K562 (cell line): ENCODE data around the gene TENM4. TPM values are rescaled to one million over a fixed set of nuclear protein-coding genes. Genes with fewer than 3 reads are reported as not detected.

Experiments
- ATAC-seq: fragments of 200-7000 bp; cut with Tn5 transposase; 3 replicates; pipeline ENCODE4 v1.9.1; 2020; ENCODE audit warnings: moderate library complexity
- BruUV-seq: library from RNA; stranded (reverse); fragments of 400-500 nt; replicated peaks from 2 replicates; lab custom pipeline; 2021; lab: Mats Ljungman, UMichigan
- CTCF ChIA-PET: fragments of 300-600 bp; formaldehyde crosslinking; extraction: SDS; loops from one replicate; lab custom pipeline; 2021; ENCODE audit warnings: low intra/inter-chr PET ratio; lab: Yijun Ruan, JAX
- POLR2A ChIA-PET: fragments of 300-600, 350-650 bp; sonication (Branson Sonifier 250); formaldehyde crosslinking; extraction: SDS; loops from one replicate; lab custom pipeline; 2021; ENCODE audit warnings: antibody characterized with exemption, inconsistent platforms; lab: Yijun Ruan, JAX
- DNase-seq, 4 experiments: peaks; one replicate each; pipeline versions ENCODE4 v3.0.0 to v3.0.0-alpha.2; 2011 to 2018; ENCODE audit warnings: low spot score in 3 of 4, mixed read lengths in 3 of 4; ENCODE audit errors: extremely low read depth in 1 of 4
- FAIRE-seq: peaks from 2 replicates; lab custom pipeline; 2011; peaks lifted over from hg19 to GRCh38; lab: Jason Lieb, UNC
- H2AFZ ChIP-seq: 2 replicates; pipeline ENCODE4 v1.6.0; 2011; ENCODE audit warnings: low read depth, low read length, control low read depth, inconsistent platforms
- H3K27ac ChIP-seq: fragments of 200-600 bp; 3 replicates; pipeline ENCODE4 v1.8.0; 2011; ENCODE audit warnings: low read depth, mild to moderate bottlenecking, control low read depth, inconsistent platforms, low read length, moderate library complexity, mixed read lengths; ENCODE audit errors: extremely low read depth
- H3K27me3 ChIP-seq, 2 experiments: fragments of 300-600 bp in 1 of 2; 2 replicates in 1 of 2; 3 replicates in 1 of 2; pipeline versions ENCODE4 v1.6.0 to v1.8.0; 2011; ENCODE audit warnings: inconsistent platforms in 2 of 2, low read length in 2 of 2, mild to moderate bottlenecking in 1 of 2, mixed read lengths in 1 of 2, moderate library complexity in 1 of 2; ENCODE audit not compliant: control insufficient read depth in 2 of 2, insufficient read depth in 2 of 2
- H3K36me3 ChIP-seq: fragments of 300-600 bp; 3 replicates; pipeline ENCODE4 v1.8.0; 2011; ENCODE audit warnings: mild to moderate bottlenecking, low read length, inconsistent platforms; ENCODE audit not compliant: control insufficient read depth, insufficient read depth
- H3K4me1 ChIP-seq, 2 experiments: fragments of 200-600 bp in 1 of 2; replicated peaks in 1 of 2; 2 replicates in 1 of 2; 3 replicates in 1 of 2; pipeline versions ENCODE4 v1.5.1 to v1.8.0; 2011; ENCODE audit warnings: inconsistent platforms in 2 of 2, low read length in 2 of 2, mild to moderate bottlenecking in 1 of 2, mixed read lengths in 1 of 2, moderate library complexity in 1 of 2; ENCODE audit not compliant: control insufficient read depth in 2 of 2, insufficient read depth in 2 of 2
- H3K4me2 ChIP-seq: 2 replicates; pipeline ENCODE4 v1.6.1; 2011; ENCODE audit warnings: low read length, control low read depth, inconsistent platforms, mixed read lengths; ENCODE audit not compliant: insufficient read depth
- H3K4me3 ChIP-seq: fragments of 200-600 bp; sonication (generic), shearing (Covaris generic); 2 replicates; pipeline ENCODE4 v1.5.1; 2016; ENCODE audit warnings: control low read depth, inconsistent platforms
- H3K79me2 ChIP-seq: fragments of 200-600 bp; 3 replicates; pipeline ENCODE4 v1.8.0; 2011; ENCODE audit warnings: low read length, inconsistent platforms; ENCODE audit not compliant: control insufficient read depth, insufficient read depth
- H3K9ac ChIP-seq, 2 experiments: 2 replicates each; pipeline versions ENCODE4 v1.6.0 to v1.6.1; 2011; ENCODE audit warnings: low read depth in 2 of 2, low read length in 2 of 2, control low read depth in 1 of 2, inconsistent platforms in 1 of 2, mild to moderate bottlenecking in 1 of 2, mixed read lengths in 1 of 2; ENCODE audit not compliant: insufficient read depth in 1 of 2
- H3K9me1 ChIP-seq: one replicate; pipeline ENCODE4 v1.6.0; 2011; ENCODE audit warnings: inconsistent platforms, mild to moderate bottlenecking, low read length, moderate library complexity; ENCODE audit not compliant: control insufficient read depth, insufficient read depth
- H3K9me3 ChIP-seq: replicated peaks from 2 replicates; pipeline ENCODE4 v1.5.1; 2011; ENCODE audit warnings: low read depth, low read length, inconsistent platforms; ENCODE audit not compliant: control insufficient read depth, insufficient read depth
- H4K20me1 ChIP-seq: replicated peaks from 2 replicates; pipeline ENCODE4 v1.6.1; 2011; ENCODE audit warnings: low read length, inconsistent platforms, mixed read lengths; ENCODE audit not compliant: control insufficient read depth, insufficient read depth
- ATF6 ChIP-seq: sonication (generic); formaldehyde crosslinking; IDR thresholded peaks from 2 replicates; pipeline ENCODE4 v1.4.0; 2020; ENCODE audit warnings: mild to moderate bottlenecking, missing genetic modification reagents
- CHAMP1 ChIP-seq: fragments of 450-650 bp; IDR thresholded peaks from 2 replicates; pipeline ENCODE4 v1.6.1; 2016; ENCODE audit warnings: mild to moderate bottlenecking
- CREB5 ChIP-seq: fragments of 250-450 bp; sonication (Bioruptor Pico); IDR thresholded peaks from 2 replicates; pipeline ENCODE4 v1.5.0; 2020; ENCODE audit warnings: mild to moderate bottlenecking
- E2F3 ChIP-seq: fragments of 250-450 bp; sonication (Bioruptor Pico); IDR thresholded peaks from 2 replicates; pipeline ENCODE4 v1.4.0; 2020; ENCODE audit warnings: mild to moderate bottlenecking
- FOXP4 ChIP-seq: sonication (generic); formaldehyde crosslinking; IDR thresholded peaks from 2 replicates; pipeline ENCODE4 v1.8.0; 2022; ENCODE audit warnings: mild to moderate bottlenecking, missing genetic modification reagents, borderline replicate concordance
- NFXL1 ChIP-seq: fragments of 450-650 bp; formaldehyde crosslinking; IDR thresholded peaks from 2 replicates; pipeline ENCODE4 v1.4.0; 2021; ENCODE audit warnings: mild to moderate bottlenecking
- PCBP2 ChIP-seq: fragments of 200-400 bp; formaldehyde crosslinking; IDR thresholded peaks from 2 replicates; pipeline ENCODE4 v1.6.1; 2018; ENCODE audit warnings: low read length, low read depth, mild to moderate bottlenecking, moderate library complexity; ENCODE audit not compliant: poor library complexity, severe bottlenecking
- POLR3G ChIP-seq: IDR thresholded peaks from 2 replicates; pipeline ENCODE4 v1.6.1; 2011; ENCODE audit not compliant: insufficient read length, insufficient replicate concordance; ENCODE audit errors: extremely low read depth
- RBM17 ChIP-seq: fragments of 200-400 bp; formaldehyde crosslinking; IDR thresholded peaks from 2 replicates; pipeline ENCODE4 v1.6.1; 2017; ENCODE audit warnings: low read depth, mild to moderate bottlenecking, low read length, borderline replicate concordance
- RBM34 ChIP-seq: fragments of 200-400 bp; formaldehyde crosslinking; IDR thresholded peaks from 2 replicates; pipeline ENCODE4 v1.6.1; 2018; ENCODE audit warnings: low read length, borderline replicate concordance; ENCODE audit not compliant: insufficient read depth
- TCF7 ChIP-seq: sonication (generic); IDR thresholded peaks from 2 replicates; pipeline ENCODE4 v1.6.1; 2016; ENCODE audit warnings: antibody characterized with exemption, borderline replicate concordance
- USF2 ChIP-seq: sonication (generic); formaldehyde crosslinking; IDR thresholded peaks from 2 replicates; pipeline ENCODE4 v1.5.0; 2020; ENCODE audit warnings: missing genetic modification reagents
- ZNF212 ChIP-seq: fragments of 450-650 bp; formaldehyde crosslinking; IDR thresholded peaks from 2 replicates; pipeline ENCODE4 v1.4.0; 2020; ENCODE audit warnings: mild to moderate bottlenecking
- ZNF324 ChIP-seq: fragments of 250-450 bp; sonication (Bioruptor Pico); IDR thresholded peaks from 2 replicates; pipeline ENCODE4 v1.4.0; 2020; ENCODE audit warnings: mild to moderate bottlenecking
- ZSCAN29 ChIP-seq: fragments of 450-650 bp; IDR thresholded peaks from 2 replicates; pipeline ENCODE4 v1.6.1; 2017
- WGBS: fragments of 100-300 bp; shearing (Covaris generic); methylation state at CpG from one replicate; pipeline ENCODE4 v1.1.6; 2016; ENCODE audit warnings: low coverage, mixed read lengths; ENCODE audit not compliant: insufficient coverage; ENCODE audit errors: missing lambda C conversion rate; 5-methylcytosine and 5-hydroxymethylcytosine counted together
- in situ Hi-C: fragments of 300-500 bp; cut with MboI; formaldehyde crosslinking; loops from 4 replicates; pipeline ENCODE4 v1.15.0; 2018; ENCODE audit warnings: inconsistent platforms, mixed read lengths
- intact Hi-C: fragments of 100-400 bp; cut with micrococcal nuclease; formaldehyde crosslinking; loops from 2 replicates; pipeline ENCODE4 v1.14.2; 2022
- polyA plus RNA-seq, 8 experiments: library from polyadenylated mRNA; depleted of rRNA in 4 of 8; stranded (reverse) in 5 of 8; unstranded in 3 of 8; fragments of >200 nt; fragmentation: Nextera tagmentation in 2 of 8; fragmentation: Illumina TruSeq in 1 of 8; extraction: Ambion mirVana in 2 of 8; extraction: Trizol in 1 of 8; gene quantifications; 2 replicates each; pipeline versions ENCODE4 v1.2.1 to v1.2.3, GENCODE V29; 2011 to 2014; ENCODE audit warnings: inconsistent platforms in 1 of 8, missing spikeins in 1 of 8
- total RNA-seq, 7 experiments: library from RNA; depleted of rRNA in 6 of 7; stranded (reverse); fragments of >200 nt in 6 of 7; fragmentation: Illumina TruSeq in 2 of 7; extraction: Trizol in 2 of 7; gene quantifications; 2 replicates each; pipeline versions ENCODE4 v1.2.1 to v1.2.3, GENCODE V29; 2011 to 2021; ENCODE audit warnings: low replicate concordance in 1 of 7

The TENM4 gene
- total and polyA plus RNA-seq, 9 of the 15 experiments (the other 6 are each of a cell fraction or from before 2014, with no cell fraction given) = 0.16 TPM; not detected in 8

GRCh38 chr11:78973876-78974275 lies 467.0 kb downstream of the TENM4 start:
- H3K27me3 ChIP-seq = no peaks in the 10 kb centered on the region
- no peak overlapping the region for H3K4me3 ChIP-seq
- ATAC-seq = no peak
- no peak overlapping the region for H3K9ac ChIP-seq
- CTCF ChIA-PET = no interaction called here
- no peaks in the 10 kb centered on the region for H4K20me1 ChIP-seq
- no peaks in the 10 kb centered on the region for H3K4me1 ChIP-seq
- no peaks in the 10 kb centered on the region for H3K9me3 ChIP-seq
- POLR2A ChIA-PET = no interaction called here
- in situ Hi-C loops = no loop called here
- intact Hi-C loops = no loop called here
- no peaks in the 10 kb centered on the region for H3K36me3 ChIP-seq
- H3K79me2 ChIP-seq = no peaks in the 10 kb centered on the region
- no peak overlapping the region for H3K27ac ChIP-seq
- no peaks in the 10 kb centered on the region for H3K9me1 ChIP-seq
- DNase-seq = no peak
- BruUV-seq = no TSS peak
- FAIRE-seq = no peak
- 0% methylated on average over 1 of the region's 1 CpG for WGBS
- H3K4me2 ChIP-seq = no peak overlapping the region
- H2AFZ ChIP-seq = no peak overlapping the region
- no peak for TF ChIP-seq ATF6 (CRISPR knock-in tag)
- TF ChIP-seq ZNF212 (CRISPR knock-in tag) = no peak
- no peak for TF ChIP-seq POLR3G
- TF ChIP-seq RBM17 = no peak
- TF ChIP-seq CHAMP1 = no peak
- no peak for TF ChIP-seq RBM34
- TF ChIP-seq ZNF324 (CRISPR knock-in tag) = no peak
- no peak for TF ChIP-seq USF2 (CRISPR knock-in tag)
- no peak for TF ChIP-seq ZSCAN29
- no peak for TF ChIP-seq TCF7
- TF ChIP-seq CREB5 (CRISPR knock-in tag) = no peak
- TF ChIP-seq NFXL1 = no peak
- no peak for TF ChIP-seq PCBP2
- no peak for TF ChIP-seq E2F3
- TF ChIP-seq FOXP4 (CRISPR knock-in tag) = no peak
